SK-N-SH treated with all-trans-retinoic acid at 6 μM for 48 hours (cell line): Measurements from ENCODE around the gene ABCB8.

ENCODE experiments used
- GLIS3 ChIP-seq: fragments of 250-450 bp; sonication (Bioruptor Pico); IDR thresholded peaks from 2 replicates; pipeline ENCODE4 v1.5.0; 2020; ENCODE audit warnings: mild to moderate bottlenecking, moderate library complexity
- ISL1 ChIP-seq: fragments of 250-450 bp; sonication (Bioruptor Pico); IDR thresholded peaks from 2 replicates; pipeline ENCODE4 v2.1.2; 2022; ENCODE audit warnings: mild to moderate bottlenecking, moderate library complexity
- RARB ChIP-seq: fragments of 250-450 bp; sonication (Bioruptor Pico); IDR thresholded peaks from 2 replicates; pipeline ENCODE4 v1.8.0; 2021; ENCODE audit warnings: mild to moderate bottlenecking, moderate library complexity
- TCF4 ChIP-seq: fragments of 250-450 bp; sonication (Bioruptor Pico); IDR thresholded peaks from 2 replicates; pipeline ENCODE4 v1.8.0; 2021; ENCODE audit warnings: mild to moderate bottlenecking, moderate library complexity, borderline replicate concordance
- ZFP3 ChIP-seq: fragments of 250-450 bp; sonication (Bioruptor Pico); IDR thresholded peaks from 2 replicates; pipeline ENCODE4 v1.5.0; 2020; ENCODE audit warnings: mild to moderate bottlenecking, moderate library complexity
- ZFP30 ChIP-seq: fragments of 450-650 bp; formaldehyde crosslinking; IDR thresholded peaks from 2 replicates; pipeline ENCODE4 v1.5.0; 2022; ENCODE audit warnings: mild to moderate bottlenecking, moderate library complexity
- ZNF565 ChIP-seq: fragments of 450-650 bp; formaldehyde crosslinking; conservative IDR thresholded peaks from 2 replicates; pipeline ENCODE4 v1.5.0; 2020; ENCODE audit warnings: low read depth, mild to moderate bottlenecking, moderate library complexity
- ZNF8 ChIP-seq: fragments of 450-650 bp; formaldehyde crosslinking; IDR thresholded peaks from 2 replicates; pipeline ENCODE4 v1.5.0; 2020; ENCODE audit warnings: mild to moderate bottlenecking, moderate library complexity
- TF ChIP-seq, protein P1 (sequence below): fragments of 250-450 bp; sonication (Bioruptor Pico); IDR thresholded peaks from 2 replicates; pipeline ENCODE4 v1.5.0; 2020; ENCODE audit warnings: mild to moderate bottlenecking, moderate library complexity
- TF ChIP-seq, protein P2 (sequence below): fragments of 250-450 bp; sonication (Bioruptor Pico); IDR thresholded peaks from 2 replicates; pipeline ENCODE4 v1.5.1; 2020; ENCODE audit warnings: low read depth, mild to moderate bottlenecking, moderate library complexity
- TF ChIP-seq, protein P3 (sequence below): fragments of 250-450 bp; sonication (Bioruptor Pico); IDR thresholded peaks from 2 replicates; pipeline ENCODE4 v1.8.0; 2020; ENCODE audit warnings: mild to moderate bottlenecking, moderate library complexity, borderline replicate concordance
- TF ChIP-seq, protein P4 (sequence below): fragments of 250-450 bp; sonication (Bioruptor Pico); IDR thresholded peaks from 2 replicates; pipeline ENCODE4 v1.8.0; 2021; ENCODE audit warnings: low read depth, mild to moderate bottlenecking, moderate library complexity, borderline replicate concordance

DNA sequence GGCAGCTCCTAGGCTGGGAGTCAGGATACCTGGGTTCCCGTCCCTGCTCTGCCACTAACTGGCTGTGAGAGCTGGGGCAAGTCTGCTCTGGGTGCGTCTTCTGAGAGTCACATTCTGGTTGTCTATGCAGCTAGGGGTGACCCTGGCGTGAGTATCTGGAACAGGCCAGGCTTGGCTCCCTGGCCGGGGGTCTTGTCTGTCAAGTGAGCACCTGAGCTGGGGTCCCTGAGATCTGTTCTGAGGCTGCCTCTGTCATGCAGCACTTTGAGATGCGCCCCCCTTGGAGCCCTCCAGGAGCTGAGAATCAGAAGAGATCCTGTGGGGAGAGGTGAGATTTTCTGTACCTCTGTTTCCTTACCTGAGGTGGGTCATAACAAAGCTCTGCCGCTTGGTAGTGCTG lies 65.5 kb downstream of the ABCB8 start:
- TF ChIP-seq, protein P1, sequence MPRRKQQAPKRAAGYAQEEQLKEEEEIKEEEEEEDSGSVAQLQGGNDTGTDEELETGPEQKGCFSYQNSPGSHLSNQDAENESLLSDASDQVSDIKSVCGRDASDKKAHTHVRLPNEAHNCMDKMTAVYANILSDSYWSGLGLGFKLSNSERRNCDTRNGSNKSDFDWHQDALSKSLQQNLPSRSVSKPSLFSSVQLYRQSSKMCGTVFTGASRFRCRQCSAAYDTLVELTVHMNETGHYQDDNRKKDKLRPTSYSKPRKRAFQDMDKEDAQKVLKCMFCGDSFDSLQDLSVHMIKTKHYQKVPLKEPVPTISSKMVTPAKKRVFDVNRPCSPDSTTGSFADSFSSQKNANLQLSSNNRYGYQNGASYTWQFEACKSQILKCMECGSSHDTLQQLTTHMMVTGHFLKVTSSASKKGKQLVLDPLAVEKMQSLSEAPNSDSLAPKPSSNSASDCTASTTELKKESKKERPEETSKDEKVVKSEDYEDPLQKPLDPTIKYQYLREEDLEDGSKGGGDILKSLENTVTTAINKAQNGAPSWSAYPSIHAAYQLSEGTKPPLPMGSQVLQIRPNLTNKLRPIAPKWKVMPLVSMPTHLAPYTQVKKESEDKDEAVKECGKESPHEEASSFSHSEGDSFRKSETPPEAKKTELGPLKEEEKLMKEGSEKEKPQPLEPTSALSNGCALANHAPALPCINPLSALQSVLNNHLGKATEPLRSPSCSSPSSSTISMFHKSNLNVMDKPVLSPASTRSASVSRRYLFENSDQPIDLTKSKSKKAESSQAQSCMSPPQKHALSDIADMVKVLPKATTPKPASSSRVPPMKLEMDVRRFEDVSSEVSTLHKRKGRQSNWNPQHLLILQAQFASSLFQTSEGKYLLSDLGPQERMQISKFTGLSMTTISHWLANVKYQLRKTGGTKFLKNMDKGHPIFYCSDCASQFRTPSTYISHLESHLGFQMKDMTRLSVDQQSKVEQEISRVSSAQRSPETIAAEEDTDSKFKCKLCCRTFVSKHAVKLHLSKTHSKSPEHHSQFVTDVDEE = no peak
- TF ChIP-seq, protein P2, sequence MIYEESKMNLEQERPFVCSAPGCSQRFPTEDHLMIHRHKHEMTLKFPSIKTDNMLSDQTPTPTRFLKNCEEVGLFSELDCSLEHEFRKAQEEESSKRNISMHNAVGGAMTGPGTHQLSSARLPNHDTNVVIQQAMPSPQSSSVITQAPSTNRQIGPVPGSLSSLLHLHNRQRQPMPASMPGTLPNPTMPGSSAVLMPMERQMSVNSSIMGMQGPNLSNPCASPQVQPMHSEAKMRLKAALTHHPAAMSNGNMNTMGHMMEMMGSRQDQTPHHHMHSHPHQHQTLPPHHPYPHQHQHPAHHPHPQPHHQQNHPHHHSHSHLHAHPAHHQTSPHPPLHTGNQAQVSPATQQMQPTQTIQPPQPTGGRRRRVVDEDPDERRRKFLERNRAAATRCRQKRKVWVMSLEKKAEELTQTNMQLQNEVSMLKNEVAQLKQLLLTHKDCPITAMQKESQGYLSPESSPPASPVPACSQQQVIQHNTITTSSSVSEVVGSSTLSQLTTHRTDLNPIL (CRISPR knock-in tag) = no peak
- TF ChIP-seq, protein P3, sequence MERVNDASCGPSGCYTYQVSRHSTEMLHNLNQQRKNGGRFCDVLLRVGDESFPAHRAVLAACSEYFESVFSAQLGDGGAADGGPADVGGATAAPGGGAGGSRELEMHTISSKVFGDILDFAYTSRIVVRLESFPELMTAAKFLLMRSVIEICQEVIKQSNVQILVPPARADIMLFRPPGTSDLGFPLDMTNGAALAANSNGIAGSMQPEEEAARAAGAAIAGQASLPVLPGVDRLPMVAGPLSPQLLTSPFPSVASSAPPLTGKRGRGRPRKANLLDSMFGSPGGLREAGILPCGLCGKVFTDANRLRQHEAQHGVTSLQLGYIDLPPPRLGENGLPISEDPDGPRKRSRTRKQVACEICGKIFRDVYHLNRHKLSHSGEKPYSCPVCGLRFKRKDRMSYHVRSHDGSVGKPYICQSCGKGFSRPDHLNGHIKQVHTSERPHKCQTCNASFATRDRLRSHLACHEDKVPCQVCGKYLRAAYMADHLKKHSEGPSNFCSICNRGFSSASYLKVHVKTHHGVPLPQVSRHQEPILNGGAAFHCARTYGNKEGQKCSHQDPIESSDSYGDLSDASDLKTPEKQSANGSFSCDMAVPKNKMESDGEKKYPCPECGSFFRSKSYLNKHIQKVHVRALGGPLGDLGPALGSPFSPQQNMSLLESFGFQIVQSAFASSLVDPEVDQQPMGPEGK (CRISPR knock-in tag) = no peak
- TF ChIP-seq ISL1 (CRISPR knock-in tag) = no peak
- TF ChIP-seq TCF4 = no peak
- no peak for TF ChIP-seq ZNF8 (CRISPR knock-in tag)
- TF ChIP-seq RARB = no peak
- TF ChIP-seq, protein P4, sequence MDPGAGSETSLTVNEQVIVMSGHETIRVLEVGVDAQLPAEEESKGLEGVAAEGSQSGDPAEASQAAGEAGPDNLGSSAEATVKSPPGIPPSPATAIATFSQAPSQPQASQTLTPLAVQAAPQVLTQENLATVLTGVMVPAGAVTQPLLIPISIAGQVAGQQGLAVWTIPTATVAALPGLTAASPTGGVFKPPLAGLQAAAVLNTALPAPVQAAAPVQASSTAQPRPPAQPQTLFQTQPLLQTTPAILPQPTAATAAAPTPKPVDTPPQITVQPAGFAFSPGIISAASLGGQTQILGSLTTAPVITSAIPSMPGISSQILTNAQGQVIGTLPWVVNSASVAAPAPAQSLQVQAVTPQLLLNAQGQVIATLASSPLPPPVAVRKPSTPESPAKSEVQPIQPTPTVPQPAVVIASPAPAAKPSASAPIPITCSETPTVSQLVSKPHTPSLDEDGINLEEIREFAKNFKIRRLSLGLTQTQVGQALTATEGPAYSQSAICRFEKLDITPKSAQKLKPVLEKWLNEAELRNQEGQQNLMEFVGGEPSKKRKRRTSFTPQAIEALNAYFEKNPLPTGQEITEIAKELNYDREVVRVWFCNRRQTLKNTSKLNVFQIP (CRISPR knock-in tag) = no peak
- no peak for TF ChIP-seq ZNF565
- no peak for TF ChIP-seq GLIS3 (CRISPR knock-in tag)
- no peak for TF ChIP-seq ZFP3 (CRISPR knock-in tag)
- no peak for TF ChIP-seq ZFP30 (CRISPR knock-in tag)
